ENCODE results near the gene C6. TPM values are rescaled to one million over a fixed set of nuclear protein-coding genes. Genes with fewer than 3 reads are reported as not detected.

Gene C6
- total and polyA plus RNA-seq, 10 donors, result 0.02 to 0.65 (median 0.17) TPM; not detected in 5

GRCh38 chr5:41127967-41128690 is 85.2 kb downstream of the C6 start:
- no peak overlapping the region for H3K27ac ChIP-seq
- no peak overlapping the region for H3K4me3 ChIP-seq
- H3K27me3 ChIP-seq (replicated peaks in 1 of 7), result no peaks in the 10 kb centered on the region
- TF ChIP-seq POLR2A (IDR thresholded peaks at IDR 0.05) (no peak), POLR2AphosphoS5 (IDR thresholded peaks at IDR 0.05) (no peak), CTCF (IDR thresholded peaks at IDR 0.05 in 8 of 11, conservative IDR thresholded peaks at IDR 0.05 in 3 of 11) (no peak)
- no peaks in the 10 kb centered on the region for H3K4me1 ChIP-seq
- H3K36me3 ChIP-seq, result no peaks in the 10 kb centered on the region
- intact Hi-C loops (cut with DNase I; ENCODE audit: low total_unique reads), result no loop called here
- H3K9me3 ChIP-seq, result peaks cover 0 to 4% (median 0%) of the 10 kb centered on the region in 8 donors
- DNase-seq, result no peak
- 16 to 27% (median 23%) methylated on average over 1 of the region's 1 CpG for WGBS, 5 donors

- intact Hi-C loops (cut with DNase I; ENCODE audit: low total_unique reads), result no loop called here
- 84 to 94% (median 91%) methylated on average over 7 of the region's 7 CpGs for WGBS, 5 donors
- no peak for DNase-seq
- no peaks in the 10 kb centered on the region for H3K9me3 ChIP-seq
- no peaks in the 10 kb centered on the region for H3K4me1 ChIP-seq
- no peak overlapping the region for H3K4me3 ChIP-seq
- no peaks in the 10 kb centered on the region for H3K27me3 ChIP-seq (replicated peaks in 1 of 7)
- no peak overlapping the region for H3K27ac ChIP-seq
- H3K36me3 ChIP-seq, result no peaks in the 10 kb centered on the region
- TF ChIP-seq CTCF (IDR thresholded peaks at IDR 0.05 in 8 of 11, conservative IDR thresholded peaks at IDR 0.05 in 3 of 11) (no peak), POLR2AphosphoS5 (IDR thresholded peaks at IDR 0.05) (no peak), POLR2A (IDR thresholded peaks at IDR 0.05) (no peak)
Observed at GRCh38 chr5:41122459-41122858, 90.9 kb downstream of the C6 start.

GRCh38 chr5:41120600-41120999 is 92.7 kb downstream of the C6 start:
- Histone ChIP-seq H3K9me3 (no peaks in the 10 kb centered on the region), H3K4me3 (no peak overlapping the region), H3K27ac (no peak overlapping the region), H3K36me3 (no peaks in the 10 kb centered on the region), H3K27me3 (replicated peaks in 1 of 7) (no peaks in the 10 kb centered on the region), H3K4me1 (no peaks in the 10 kb centered on the region)
- intact Hi-C loops (cut with DNase I; ENCODE audit: low total_unique reads), result no loop called here
- TF ChIP-seq POLR2A (IDR thresholded peaks at IDR 0.05) (no peak), CTCF (IDR thresholded peaks at IDR 0.05 in 8 of 11, conservative IDR thresholded peaks at IDR 0.05 in 3 of 11) (no peak), POLR2AphosphoS5 (IDR thresholded peaks at IDR 0.05) (no peak)
- DNase-seq, result no peak
- whole genome bisulfite sequencing, 5 donors, result 86 to 95% (median 92%) methylated on average over 8 of the region's 8 CpGs

GRCh38 chr5:41118177-41118576 is 95.2 kb downstream of the C6 start:
- DNase-seq, result no peak
- 90 to 97% (median 93%) methylated on average over 3 of the region's 3 CpGs for WGBS, 5 donors
- H3K9me3 ChIP-seq, result no peaks in the 10 kb centered on the region
- H3K27me3 ChIP-seq (replicated peaks in 1 of 7), result no peaks in the 10 kb centered on the region
- no peak for TF ChIP-seq POLR2AphosphoS5 (IDR thresholded peaks at IDR 0.05)
- TF ChIP-seq CTCF (IDR thresholded peaks at IDR 0.05 in 8 of 11, conservative IDR thresholded peaks at IDR 0.05 in 3 of 11), result no peak
- no peak for TF ChIP-seq POLR2A (IDR thresholded peaks at IDR 0.05)
- no peaks in the 10 kb centered on the region for H3K36me3 ChIP-seq
- H3K4me1 ChIP-seq, result no peaks in the 10 kb centered on the region
- intact Hi-C loops (cut with DNase I; ENCODE audit: low total_unique reads), result no loop called here
- H3K4me3 ChIP-seq, result no peak overlapping the region
- no peak overlapping the region for H3K27ac ChIP-seq
